SK-N-SH (cell line): ENCODE measurements around the gene SZT2. TPM values are rescaled to one million over a fixed set of nuclear protein-coding genes. Genes with fewer than 3 reads are reported as not detected.

Experiments
- CTCF ChIA-PET: fragments of 300-600, 350-600 bp; formaldehyde crosslinking; extraction: SDS; loops from one replicate; lab custom pipeline; 2021; lab: Yijun Ruan, JAX
- POLR2A ChIA-PET: fragments of 350-600 bp; sonication (Branson Sonifier 250); formaldehyde crosslinking; extraction: SDS; loops from one replicate; lab custom pipeline; 2020; ENCODE audit warnings: antibody characterized with exemption, inconsistent platforms; lab: Yijun Ruan, JAX
- DNase-seq: peaks from one replicate; pipeline ENCODE4 v3.0.0; 2012
- H2AFZ ChIP-seq: fragments of 200-600 bp; sonication (generic); 2 replicates; pipeline ENCODE4 v1.8.1; 2016; ENCODE audit warnings: antibody characterized with exemption, mild to moderate bottlenecking, low read depth
- H3F3A ChIP-seq: fragments of 200-600 bp; sonication (generic); replicated peaks from 2 replicates; pipeline ENCODE3; 2016; ENCODE audit warnings: antibody characterized with exemption, mild to moderate bottlenecking; ENCODE audit not compliant: insufficient read depth
- H3K27ac ChIP-seq, 2 experiments: fragments of 200-500 bp in 1 of 2; fragments of 200-600 bp in 1 of 2; sonication (Bioruptor generic) in 1 of 2; sonication (generic), shearing (Covaris generic) in 1 of 2; 2 replicates each; pipeline versions ENCODE4 v1.5.1 to v1.6.1; 2014 to 2016; ENCODE audit warnings: low read depth in 2 of 2, inconsistent platforms in 1 of 2, low read length in 1 of 2, mild to moderate bottlenecking in 1 of 2, mixed read lengths in 1 of 2
- H3K27me3 ChIP-seq: fragments of 200-600 bp; sonication (generic), shearing (Covaris generic); 2 replicates; pipeline ENCODE4 v1.6.1; 2016; ENCODE audit warnings: mixed run types; ENCODE audit not compliant: insufficient read depth
- H3K36me3 ChIP-seq, 2 experiments: fragments of 200-500 bp in 1 of 2; fragments of 200-600 bp in 1 of 2; sonication (Bioruptor generic) in 1 of 2; sonication (generic) in 1 of 2; replicated peaks in 1 of 2; 2 replicates each; pipeline versions ENCODE3 to v1.5.1; 2014 to 2016; ENCODE audit warnings: low read length in 1 of 2, mild to moderate bottlenecking in 1 of 2; ENCODE audit not compliant: insufficient read depth in 2 of 2, control insufficient read depth in 1 of 2
- H3K4me1 ChIP-seq, 2 experiments: fragments of 200-500 bp in 1 of 2; fragments of 200-600 bp in 1 of 2; sonication (Bioruptor generic) in 1 of 2; sonication (generic), shearing (Covaris generic) in 1 of 2; 2 replicates each; pipeline versions ENCODE4 v1.5.1 to v1.6.1; 2014 to 2016; ENCODE audit warnings: low read depth in 1 of 2, low read length in 1 of 2, mixed run types in 1 of 2; ENCODE audit not compliant: insufficient read depth in 2 of 2, control insufficient read depth in 1 of 2
- H3K4me2 ChIP-seq: fragments of 200-600 bp; sonication (generic), shearing (Covaris generic); 2 replicates; pipeline ENCODE4 v1.6.1; 2017; ENCODE audit warnings: mixed run types
- H3K4me3 ChIP-seq, 2 experiments: fragments of 200-500 bp in 1 of 2; fragments of 200-600 bp in 1 of 2; sonication (Bioruptor generic) in 1 of 2; sonication (generic), shearing (Covaris generic) in 1 of 2; 2 replicates each; pipeline versions ENCODE4 v1.5.1 to v1.8.1; 2014 to 2016; ENCODE audit warnings: low read depth in 2 of 2, inconsistent platforms in 1 of 2, low read length in 1 of 2, mild to moderate bottlenecking in 1 of 2, mixed read lengths in 1 of 2, moderate library complexity in 1 of 2
- H3K79me2 ChIP-seq: fragments of 200-600 bp; sonication (generic); 2 replicates; pipeline ENCODE4 v1.8.1; 2017; ENCODE audit warnings: mild to moderate bottlenecking; ENCODE audit not compliant: insufficient read depth
- H3K9ac ChIP-seq: fragments of 200-600 bp; sonication (generic); 2 replicates; pipeline ENCODE4 v1.6.1; 2017; ENCODE audit warnings: mixed run types
- H3K9me2 ChIP-seq: fragments of 200-600 bp; sonication (generic); 2 replicates; pipeline ENCODE4 v1.6.1; 2017; ENCODE audit warnings: mixed run types
- H3K9me3 ChIP-seq: fragments of 200-600 bp; sonication (generic); 2 replicates; pipeline ENCODE4 v1.6.1; 2017; ENCODE audit warnings: mixed run types, mild to moderate bottlenecking, moderate library complexity
- H4K20me1 ChIP-seq: fragments of 200-600 bp; sonication (generic); 2 replicates; pipeline ENCODE4 v1.6.1; 2017; ENCODE audit warnings: mild to moderate bottlenecking, mixed run types; ENCODE audit not compliant: insufficient read depth
- CTCF ChIP-seq: fragments of 200-600 bp; sonication (generic); IDR thresholded peaks from 2 replicates; pipeline ENCODE4 v1.6.1; 2017; ENCODE audit warnings: antibody characterized with exemption, mild to moderate bottlenecking, moderate library complexity
- ELF1 ChIP-seq: IDR thresholded peaks from 2 replicates; pipeline ENCODE4 v1.4.0; 2012
- FOXJ3 ChIP-seq: sonication (generic); formaldehyde crosslinking; IDR thresholded peaks from 2 replicates; pipeline ENCODE4 v1.5.1; 2020; ENCODE audit warnings: mild to moderate bottlenecking, missing genetic modification reagents
- GABPA ChIP-seq: IDR thresholded peaks from 2 replicates; pipeline ENCODE4 v1.4.0; 2012; ENCODE audit warnings: low read depth, mild to moderate bottlenecking
- GATA2 ChIP-seq: sonication (generic); formaldehyde crosslinking; IDR thresholded peaks from 2 replicates; pipeline ENCODE4 v1.5.0; 2020; ENCODE audit warnings: mild to moderate bottlenecking, missing genetic modification reagents
- PBX3 ChIP-seq: IDR thresholded peaks from 2 replicates; pipeline ENCODE4; 2012
- POLR2AphosphoS5 ChIP-seq: IDR thresholded peaks from 2 replicates; pipeline ENCODE4 v1.6.1; 2012; ENCODE audit warnings: low read depth, low read length
- RAD21 ChIP-seq: IDR thresholded peaks from 2 replicates; pipeline ENCODE4 v1.6.1; 2012; ENCODE audit warnings: mild to moderate bottlenecking, low read length
- REST ChIP-seq: IDR thresholded peaks from 2 replicates; pipeline ENCODE4 v1.6.1; 2012; ENCODE audit warnings: mild to moderate bottlenecking, low read depth, low read length, moderate library complexity
- RFX5 ChIP-seq: IDR thresholded peaks from 2 replicates; pipeline ENCODE4 v1.6.1; 2012; ENCODE audit warnings: mild to moderate bottlenecking, improper control_type of control experiment, low read length
- RXRA ChIP-seq: IDR thresholded peaks from 2 replicates; pipeline ENCODE4 v1.4.0; 2012; ENCODE audit warnings: low read depth, mild to moderate bottlenecking, borderline replicate concordance
- SIN3A ChIP-seq: IDR thresholded peaks from 2 replicates; pipeline ENCODE4 v1.6.1; 2012; ENCODE audit warnings: low read depth, mild to moderate bottlenecking, low read length, moderate library complexity, borderline replicate concordance
- SMC3 ChIP-seq: IDR thresholded peaks from 2 replicates; pipeline ENCODE4 v1.6.1; 2012; ENCODE audit warnings: low read depth, low read length, improper control_type of control experiment
- TEAD4 ChIP-seq: IDR thresholded peaks from 2 replicates; pipeline ENCODE4 v1.4.0; 2012; ENCODE audit warnings: mild to moderate bottlenecking, borderline replicate concordance; ENCODE audit not compliant: insufficient read depth
- WGBS: methylation state at CpG from one replicate; pipeline ENCODE4 v1.1.6; 2017; ENCODE audit warnings: low lambda C conversion rate; 5-methylcytosine and 5-hydroxymethylcytosine counted together
- polyA plus RNA-seq, 3 experiments: library from polyadenylated mRNA; depleted of rRNA; stranded (reverse); fragments of >200 nt; gene quantifications; 2 replicates each; pipeline ENCODE4 v1.2.3, GENCODE V29; 2012
- TF ChIP-seq, protein P1 (sequence below): IDR thresholded peaks from 2 replicates; pipeline ENCODE4 v1.4.0; 2012; ENCODE audit warnings: low read depth, borderline replicate concordance
- TF ChIP-seq, protein P2 (sequence below): fragments of 150-350 bp; IDR thresholded peaks from 2 replicates; pipeline ENCODE4 v1.6.1; 2016; ENCODE audit warnings: mild to moderate bottlenecking, low read depth, low read length

SZT2 gene
- polyA plus RNA-seq, 1 of the 3 experiments (the other 2 are of a cell fraction) = 12.9 TPM

DNA sequence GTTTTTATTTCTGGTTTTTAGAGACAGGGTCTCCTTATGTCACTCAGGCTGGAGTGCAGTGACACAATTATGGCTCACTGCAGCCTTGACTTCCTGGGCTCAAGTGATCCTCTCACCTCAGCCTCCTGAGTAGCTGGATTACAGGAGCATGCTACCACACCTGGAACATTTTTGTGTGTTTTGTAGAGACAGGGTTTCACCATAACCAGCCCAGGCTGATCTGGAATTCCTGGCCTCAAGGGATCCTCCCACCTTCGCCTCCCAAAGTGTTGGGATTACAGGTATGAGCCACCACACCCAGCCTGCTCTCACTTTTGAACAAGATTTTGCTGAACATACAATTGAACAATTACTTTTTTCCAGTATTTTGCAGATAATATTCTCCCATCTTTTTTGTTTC lies 88.0 kb downstream of the SZT2 start:
- H3K27ac ChIP-seq = no peak overlapping the region
- H3K27me3 ChIP-seq = no peaks in the 10 kb centered on the region
- peaks cover 6 to 29% of the 10 kb centered on the region in 2 experiments for H3K4me1 ChIP-seq
- H3K4me2 ChIP-seq = no peak overlapping the region
- no peaks in the 10 kb centered on the region for H4K20me1 ChIP-seq
- H2AFZ ChIP-seq = no peak overlapping the region
- DNase-seq = no peak
- no peaks in the 10 kb centered on the region for H3K79me2 ChIP-seq
- no peak overlapping the region for H3K4me3 ChIP-seq
- H3K9me2 ChIP-seq = no peaks in the 10 kb centered on the region
- H3F3A ChIP-seq = peaks cover 28% of the 10 kb centered on the region
- H3K36me3 ChIP-seq = no peaks in the 10 kb centered on the region
- POLR2A ChIA-PET = no interaction called here
- no peaks in the 10 kb centered on the region for H3K9me3 ChIP-seq
- CTCF ChIA-PET = no interaction called here
- no peak overlapping the region for H3K9ac ChIP-seq
- WGBS = 94% methylated on average over 1 of the region's 1 CpG
- TF ChIP-seq, protein P1, sequence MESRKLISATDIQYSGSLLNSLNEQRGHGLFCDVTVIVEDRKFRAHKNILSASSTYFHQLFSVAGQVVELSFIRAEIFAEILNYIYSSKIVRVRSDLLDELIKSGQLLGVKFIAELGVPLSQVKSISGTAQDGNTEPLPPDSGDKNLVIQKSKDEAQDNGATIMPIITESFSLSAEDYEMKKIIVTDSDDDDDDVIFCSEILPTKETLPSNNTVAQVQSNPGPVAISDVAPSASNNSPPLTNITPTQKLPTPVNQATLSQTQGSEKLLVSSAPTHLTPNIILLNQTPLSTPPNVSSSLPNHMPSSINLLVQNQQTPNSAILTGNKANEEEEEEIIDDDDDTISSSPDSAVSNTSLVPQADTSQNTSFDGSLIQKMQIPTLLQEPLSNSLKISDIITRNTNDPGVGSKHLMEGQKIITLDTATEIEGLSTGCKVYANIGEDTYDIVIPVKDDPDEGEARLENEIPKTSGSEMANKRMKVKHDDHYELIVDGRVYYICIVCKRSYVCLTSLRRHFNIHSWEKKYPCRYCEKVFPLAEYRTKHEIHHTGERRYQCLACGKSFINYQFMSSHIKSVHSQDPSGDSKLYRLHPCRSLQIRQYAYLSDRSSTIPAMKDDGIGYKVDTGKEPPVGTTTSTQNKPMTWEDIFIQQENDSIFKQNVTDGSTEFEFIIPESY = no peak
- TF ChIP-seq RFX5 (no peak), TEAD4 (no peak), RXRA (no peak), POLR2AphosphoS5 (no peak), GATA2 (no peak), GABPA (no peak), SIN3A (no peak)

- no peaks in the 10 kb centered on the region for H4K20me1 ChIP-seq
- no peak overlapping the region for H3K4me2 ChIP-seq
- H3K27ac ChIP-seq = no peak overlapping the region
- H3K9ac ChIP-seq = no peak overlapping the region
- no peaks in the 10 kb centered on the region for H3K27me3 ChIP-seq
- DNase-seq = no peak
- H2AFZ ChIP-seq = peak overlapping the region; percentile 52; the same call in 1 of the 2 replicates
- CTCF ChIA-PET = no interaction called here
- H3K36me3 ChIP-seq = no peaks in the 10 kb centered on the region
- no peaks in the 10 kb centered on the region for H3K9me2 ChIP-seq
- H3F3A ChIP-seq = peaks cover 12% of the 10 kb centered on the region
- no peaks in the 10 kb centered on the region for H3K79me2 ChIP-seq
- POLR2A ChIA-PET = no interaction called here
- H3K4me1 ChIP-seq = peaks cover 0 to 14% of the 10 kb centered on the region in 2 experiments; a peak in 2 of 4 replicates
- no peak for TF ChIP-seq REST
- TF ChIP-seq, protein P2, sequence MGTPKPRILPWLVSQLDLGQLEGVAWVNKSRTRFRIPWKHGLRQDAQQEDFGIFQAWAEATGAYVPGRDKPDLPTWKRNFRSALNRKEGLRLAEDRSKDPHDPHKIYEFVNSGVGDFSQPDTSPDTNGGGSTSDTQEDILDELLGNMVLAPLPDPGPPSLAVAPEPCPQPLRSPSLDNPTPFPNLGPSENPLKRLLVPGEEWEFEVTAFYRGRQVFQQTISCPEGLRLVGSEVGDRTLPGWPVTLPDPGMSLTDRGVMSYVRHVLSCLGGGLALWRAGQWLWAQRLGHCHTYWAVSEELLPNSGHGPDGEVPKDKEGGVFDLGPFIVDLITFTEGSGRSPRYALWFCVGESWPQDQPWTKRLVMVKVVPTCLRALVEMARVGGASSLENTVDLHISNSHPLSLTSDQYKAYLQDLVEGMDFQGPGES = no peak
- no peak for TF ChIP-seq CTCF
- TF ChIP-seq ELF1 = no peak
- TF ChIP-seq SMC3 = no peak
- no peak for TF ChIP-seq FOXJ3
- no peak for TF ChIP-seq GABPA
- no peak for TF ChIP-seq RAD21
- TF ChIP-seq PBX3 = no peak
- no peaks in the 10 kb centered on the region for H3K9me3 ChIP-seq
- WGBS = 86% methylated on average over 3 of the region's 3 CpGs
- H3K4me3 ChIP-seq = no peak overlapping the region
Observed at GRCh38 chr1:43479414-43479813, 89.7 kb downstream of the SZT2 start.
